ENCODE data around the gene OLFM2. TPM values are rescaled to one million over a fixed set of nuclear protein-coding genes. Genes with fewer than 3 reads are reported as not detected.

OLFM2 gene
- total and polyA plus RNA-seq, 2 of the 4 experiments (the other 2 are of a cell fraction): 2.7 to 5.1 TPM

GRCh38 chr19:9901642-9902041 lies 34.7 kb downstream of the OLFM2 start:
- no peak overlapping the region for H2AFZ ChIP-seq (replicated peaks; ENCODE audit: low read length, poor library complexity)
- no peaks in the 10 kb centered on the region for H3K79me1 ChIP-seq (ENCODE audit: low read depth in 1 of 2, low read length in 2 of 2)
- no peak for TF ChIP-seq RFX5 (IDR thresholded peaks at IDR 0.05; ENCODE audit: low read depth, low read length)
- TF ChIP-seq ELK1 (IDR thresholded peaks at IDR 0.05; ENCODE audit: borderline replicate concordance, low read depth, low read length): no peak
- TF ChIP-seq SMC3 (IDR thresholded peaks at IDR 0.05; ENCODE audit: low read depth, low read length): no peak
- no peak for TF ChIP-seq BHLHE40 (IDR thresholded peaks at IDR 0.05; ENCODE audit: low read depth, low read length)
- no peak for TF ChIP-seq CHD1 (IDR thresholded peaks at IDR 0.05; ENCODE audit: low read depth, low read length)
- no peak for TF ChIP-seq MAZ (IDR thresholded peaks at IDR 0.05; ENCODE audit: borderline replicate concordance, low read depth, low read length)
- TF ChIP-seq USF2 (IDR thresholded peaks at IDR 0.05; ENCODE audit: low read depth, low read length): no peak
- no peak for TF ChIP-seq RAD21 (IDR thresholded peaks at IDR 0.05; ENCODE audit: low read length)
- TF ChIP-seq RCOR1 (IDR thresholded peaks at IDR 0.05; ENCODE audit: insufficient replicate concordance, low read length): no peak
- no peak for TF ChIP-seq POLR2A (IDR thresholded peaks at IDR 0.05; ENCODE audit: low read depth, low read length)
- no peak overlapping the region for H3K23ac ChIP-seq (ENCODE audit: low read depth, low read length)
- no peak overlapping the region for H4K8ac ChIP-seq (ENCODE audit: low read depth in 2 of 2, low read length in 2 of 2)
- no peaks in the 10 kb centered on the region for H3K36me3 ChIP-seq (ENCODE audit: control insufficient read depth, insufficient read depth, low read length)
- H3K4me2 ChIP-seq (ENCODE audit: low read depth, low read length): no peak overlapping the region
- ATAC-seq (ENCODE audit: low read depth): no peak
- no peak overlapping the region; the same call in 1 of the 2 replicates for H3K14ac ChIP-seq (replicated peaks; ENCODE audit: low read depth, low read length)
- no peak overlapping the region for H3K4ac ChIP-seq (ENCODE audit: low read depth, low read length)
- no peaks in the 10 kb centered on the region for H3K4me1 ChIP-seq (ENCODE audit: control insufficient read depth, insufficient read depth, low read length)
- no peak overlapping the region for H2BK5ac ChIP-seq (ENCODE audit: low read depth, low read length, poor library complexity, severe bottlenecking)
- intact Hi-C loops (cut with micrococcal nuclease) (no loop called here), in situ Hi-C loops (cut with MboI; ENCODE audit: low sequenced_read_pairs) (no loop called here), dilution Hi-C loops (cut with HindIII; ENCODE audit: low sequenced_read_pairs, unreplicated experiment) (no loop called here)
- H2AK5ac ChIP-seq (ENCODE audit: low read depth, low read length): no peak overlapping the region
- H3K27me3 ChIP-seq (ENCODE audit: control insufficient read depth, insufficient read depth, low read length): peaks cover 8% of the 10 kb centered on the region
- H3K27ac ChIP-seq (ENCODE audit: insufficient read depth, low read length): no peak overlapping the region
- H4K20me1 ChIP-seq (ENCODE audit: insufficient read depth, low read length): no peaks in the 10 kb centered on the region; the same call in 1 of the 2 replicates
- H3K9me3 ChIP-seq (ENCODE audit: control insufficient read depth, insufficient read depth, low read length): no peaks in the 10 kb centered on the region
- ChIA-PET POLR2A (ENCODE audit: unreplicated experiment) (no interaction called here), CTCF (no interaction called here)
- no peak overlapping the region for H2BK120ac ChIP-seq (ENCODE audit: low read depth, low read length)
- no peak for DNase-seq
- no peak overlapping the region for H3K4me3 ChIP-seq (ENCODE audit: insufficient read depth, low read depth, low read length)
- H3K56ac ChIP-seq (ENCODE audit: extremely low read depth, insufficient read depth, low read length): no peak overlapping the region
- H3K9me1 ChIP-seq (ENCODE audit: insufficient read depth, low read length): 0 out of 2 replicates have a peak, but pooled peaks cover 3% of the 10 kb centered on the region
- H2BK15ac ChIP-seq (ENCODE audit: low read depth, low read length): no peak overlapping the region
- no TSS peak for BruUV-seq (replicated peaks)
- H2BK20ac ChIP-seq (ENCODE audit: low read depth, low read length): no peak overlapping the region
- no peak overlapping the region for H4K5ac ChIP-seq (ENCODE audit: low read depth, low read length)
- H4K91ac ChIP-seq (ENCODE audit: insufficient read depth, low read depth, low read length): no peak overlapping the region
- WGBS, 2 experiments (ENCODE audit: extremely low coverage in 2 of 2, insufficient read length in 1 of 2): 60% methylated on average over 2 of the region's 5 CpGs; no CpG with 5 or more reads in 1 of the 2 experiments
- no peak overlapping the region for H3K18ac ChIP-seq (ENCODE audit: low read depth, low read length)
- no peak overlapping the region for H3K9ac ChIP-seq (ENCODE audit: low read depth, low read length)
- no peak overlapping the region for H2AK9ac ChIP-seq (replicated peaks; ENCODE audit: low read depth, low read length, poor library complexity)
